IPS DF 19.7 (cell line): ENCODE results near the gene CACNA1I.

ENCODE experiments used
- DNase-seq: peaks from one replicate; pipeline ENCODE4 v3.0.0-alpha.2; 2013; ENCODE audit warnings: low read depth, low spot score

Gene CACNA1I

DNA sequence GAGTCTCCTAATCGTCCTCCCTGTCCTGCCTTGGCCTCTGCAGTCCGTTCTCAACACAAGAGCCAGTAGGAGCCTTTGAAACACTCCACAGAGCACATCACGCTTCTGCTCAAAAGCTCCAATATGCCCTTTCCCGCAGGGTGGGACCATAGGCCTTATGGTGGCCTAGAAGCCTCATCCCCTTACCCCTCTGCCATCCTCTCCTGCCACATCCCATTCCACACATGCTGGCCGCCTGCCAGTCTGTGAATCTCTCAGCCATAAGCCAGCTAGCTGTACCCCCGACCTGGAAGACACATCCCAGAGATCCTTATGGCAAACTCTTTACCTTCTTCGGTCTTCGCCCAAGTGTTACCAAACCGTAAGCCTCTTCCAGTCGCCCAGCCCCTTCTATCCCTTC, 165.2 kb downstream of the CACNA1I start:
- DNase-seq = no peak

DNA sequence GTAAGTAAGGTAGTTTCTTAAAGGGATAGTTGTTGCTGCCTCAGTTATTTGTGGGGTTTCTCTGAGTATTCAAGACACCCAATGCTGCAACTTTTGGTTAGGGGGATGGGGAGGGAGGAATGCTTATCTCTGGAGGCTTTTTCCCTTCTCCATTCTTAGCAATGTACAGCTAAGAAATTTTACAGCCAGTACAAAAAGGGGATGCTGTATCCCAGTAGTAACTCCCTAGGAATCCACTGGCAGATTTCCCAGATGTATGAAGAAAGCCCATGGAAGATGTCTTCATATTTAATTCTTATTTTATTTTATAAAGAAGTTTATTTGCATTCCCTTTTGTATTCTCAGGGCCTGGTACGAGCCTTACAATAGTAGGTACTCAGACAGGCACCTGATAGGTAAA, 168.2 kb downstream of the CACNA1I start:
- no peak for DNase-seq
